Measurements from ENCODE around the gene OR6N1.

Gene OR6N1

DNA sequence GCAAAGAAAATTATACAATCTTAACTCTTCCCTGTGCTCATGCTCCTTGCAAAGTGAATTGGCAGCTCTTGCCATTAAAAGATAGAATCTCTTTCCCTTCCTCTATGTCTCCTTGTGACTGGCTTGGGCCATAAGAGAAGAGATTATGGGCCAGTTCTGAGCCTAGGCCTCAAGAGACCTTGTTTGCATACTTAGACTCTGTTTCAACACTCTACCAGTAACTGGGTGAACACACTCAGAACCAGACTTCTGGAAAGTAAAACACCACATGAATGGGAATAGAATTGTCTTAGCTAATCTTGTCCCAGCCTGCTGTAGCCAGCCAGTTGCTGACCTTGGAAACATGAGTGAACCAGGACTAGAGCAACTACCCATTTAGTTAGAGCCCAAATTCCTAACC is 36.1 kb downstream of the OR6N1 start:
- DNase-seq: no peak

DNA sequence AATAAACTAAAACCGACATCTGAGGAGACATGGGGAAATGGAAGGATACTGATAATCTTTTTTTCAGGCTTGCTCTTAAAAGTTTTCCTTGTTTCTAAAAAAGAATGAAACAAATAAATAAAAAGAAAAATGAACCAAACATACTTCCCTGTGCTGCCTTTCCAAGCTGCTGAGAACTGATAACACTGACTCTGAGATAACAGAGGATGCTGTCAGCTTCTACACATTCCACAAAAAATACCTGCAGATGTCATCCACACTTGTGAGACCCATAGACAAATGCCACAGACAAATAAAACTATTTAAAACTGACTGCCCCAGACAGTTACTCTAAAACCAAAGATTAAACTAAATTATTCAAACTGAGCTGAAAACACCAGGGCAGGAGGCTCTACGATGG is 39.5 kb downstream of the OR6N1 start:
- no peak for DNase-seq

DNA sequence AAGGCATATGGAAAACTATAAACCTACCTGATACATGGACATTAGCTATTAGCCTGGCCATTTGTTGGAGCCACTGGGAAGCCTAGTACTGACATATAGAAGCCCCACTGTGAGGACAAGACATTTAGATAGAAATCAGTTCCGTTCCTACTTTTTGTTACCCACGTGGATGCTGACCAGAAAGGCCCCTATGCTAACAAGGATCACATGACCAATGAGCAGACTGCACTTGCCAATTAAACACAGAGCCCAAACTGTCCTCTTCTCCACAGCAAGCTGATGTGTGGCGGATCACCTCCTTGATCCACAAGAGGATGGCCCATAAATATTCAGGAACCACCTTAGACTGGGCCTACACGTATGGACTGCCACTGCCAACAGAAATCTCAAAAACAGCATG is 40.3 kb downstream of the OR6N1 start:
- DNase-seq: no peak

DNA sequence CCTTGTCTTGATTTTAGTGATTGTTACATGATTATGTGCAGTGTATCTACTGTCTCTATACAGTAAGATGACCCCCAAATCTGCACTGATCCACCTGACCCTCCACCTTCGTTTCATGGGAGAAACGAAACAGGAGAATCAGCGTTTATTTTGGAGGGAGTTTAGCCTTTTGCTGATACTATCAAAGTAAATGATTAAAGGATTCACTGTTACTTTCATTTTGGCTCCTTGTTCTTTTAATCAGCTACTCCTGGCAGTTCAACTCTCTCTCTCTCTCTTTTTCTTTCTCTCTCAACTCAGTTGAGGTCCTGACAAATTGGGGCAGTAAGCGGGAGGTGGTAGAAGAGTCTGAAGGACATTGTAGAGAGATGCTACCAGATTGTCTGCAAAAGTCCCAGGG is 41.5 kb downstream of the OR6N1 start:
- no peak for DNase-seq

DNA sequence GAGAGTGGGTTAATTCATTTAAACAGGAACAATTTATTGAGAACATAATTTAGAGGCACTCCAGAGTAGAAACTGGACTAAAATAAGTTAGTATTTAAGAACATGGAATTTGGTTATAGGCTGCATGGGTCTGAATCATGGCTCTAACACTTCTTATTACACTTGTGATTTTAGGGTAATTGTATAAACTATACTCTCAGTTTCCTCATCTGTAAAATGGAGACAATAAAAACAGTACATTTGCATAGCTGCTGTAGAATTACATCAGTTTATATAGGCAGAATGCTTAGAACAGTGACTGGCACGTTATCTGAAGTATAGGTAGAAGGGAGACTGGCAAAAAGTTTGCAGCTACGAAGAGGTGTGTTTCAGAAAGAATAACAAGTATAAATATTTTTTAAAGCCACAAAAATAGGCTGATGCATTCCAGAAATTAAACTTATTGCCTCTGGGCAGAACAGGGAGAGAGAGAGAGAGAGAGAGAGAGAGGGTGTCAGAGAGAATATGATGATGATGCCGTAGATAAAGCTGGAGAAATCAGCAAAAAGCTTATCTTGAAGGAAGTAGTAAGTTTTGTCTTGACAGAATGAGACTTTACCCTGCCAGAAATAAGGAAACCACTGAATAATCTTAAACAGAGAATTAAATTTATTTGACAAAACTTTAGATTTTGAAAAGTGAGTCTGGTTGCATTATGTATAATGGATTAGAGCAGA is 43.3 kb downstream of the OR6N1 start:
- DNase-seq: no peak

DNA sequence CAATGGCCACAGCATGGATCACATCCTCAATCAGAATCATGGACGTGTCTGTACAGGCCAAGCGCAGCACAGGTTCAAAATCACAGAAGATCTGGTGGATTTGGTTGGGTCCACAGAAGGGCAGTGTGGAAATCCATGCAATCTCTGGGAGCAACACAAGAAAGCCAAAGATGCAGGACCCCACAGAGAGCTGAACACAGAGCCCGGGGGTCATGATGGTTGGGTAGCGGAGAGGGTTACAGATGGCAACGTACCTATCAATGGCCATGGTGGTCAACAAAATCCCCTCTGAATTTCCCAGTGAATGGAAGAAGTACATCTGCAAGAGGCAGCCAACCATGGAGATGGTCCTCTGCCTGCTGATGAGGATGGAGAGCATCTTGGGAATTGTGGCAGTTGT is 47.6 kb downstream of the OR6N1 start:
- no peak for DNase-seq

DNA sequence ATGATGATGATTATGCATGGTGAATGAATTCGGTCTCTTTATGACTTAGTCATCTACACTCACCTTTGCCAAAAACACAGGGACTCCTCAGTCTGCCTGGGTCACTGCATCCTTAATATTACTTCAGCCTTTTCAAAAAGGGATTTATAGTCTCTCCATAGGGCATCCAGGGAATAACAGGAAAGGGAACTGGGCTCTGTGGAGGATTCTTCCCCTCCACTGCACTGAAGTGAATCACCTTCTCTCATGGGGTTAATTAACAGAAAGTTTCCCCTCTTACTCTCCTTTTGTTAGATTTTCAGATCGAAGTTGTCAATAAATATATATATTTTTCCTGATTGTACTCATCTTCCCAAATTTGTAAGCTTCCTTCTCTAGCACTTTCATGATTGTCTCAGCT is 51.4 kb downstream of the OR6N1 start, which contains the start of gene OR6K3:
Gene OR6K3, minus strand, starts transcription at position 101 of the 400 bp plus-strand sequence. CDS start 2,605 bp downstream, outside the sequence.
- no peak for DNase-seq

DNA sequence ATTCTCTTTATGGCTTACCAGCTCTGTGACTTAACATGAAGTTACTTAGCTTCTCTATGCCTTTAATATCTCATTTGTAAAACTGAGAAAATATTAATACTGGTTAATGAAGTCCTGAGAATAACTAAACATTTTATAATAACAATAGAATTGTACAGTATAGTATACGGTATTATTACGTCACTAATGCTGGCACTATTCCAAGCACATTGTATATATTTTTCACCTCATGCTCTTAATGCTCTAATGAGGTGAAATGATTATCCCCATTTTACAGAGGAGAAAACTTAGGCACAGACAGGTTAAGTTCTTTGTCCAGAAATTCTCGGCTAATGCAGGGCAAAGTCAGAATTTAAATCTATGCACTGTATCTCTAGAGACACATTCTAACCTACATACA is 52.3 kb downstream of the OR6N1 start:
- no peak for DNase-seq

DNA sequence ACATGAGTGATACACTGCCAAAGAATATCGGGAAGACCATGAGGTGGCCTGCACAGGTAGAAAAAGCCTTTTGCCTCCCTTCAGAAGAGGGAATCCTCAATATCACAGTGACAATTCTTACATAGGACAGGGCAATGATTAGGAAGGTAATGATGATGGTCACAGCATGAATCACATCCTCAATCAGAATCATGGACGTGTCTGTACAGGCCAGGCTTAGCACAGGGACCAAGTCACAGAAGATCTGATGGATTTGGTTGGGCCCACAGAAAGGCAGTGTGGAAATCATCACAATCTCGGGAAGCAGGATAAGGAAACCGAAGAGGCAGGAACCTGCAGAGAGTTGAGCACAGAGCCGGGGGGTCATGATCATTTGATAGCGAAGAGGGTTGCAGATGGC is 54.7 kb downstream of the OR6N1 start:
- DNase-seq: no peak

DNA sequence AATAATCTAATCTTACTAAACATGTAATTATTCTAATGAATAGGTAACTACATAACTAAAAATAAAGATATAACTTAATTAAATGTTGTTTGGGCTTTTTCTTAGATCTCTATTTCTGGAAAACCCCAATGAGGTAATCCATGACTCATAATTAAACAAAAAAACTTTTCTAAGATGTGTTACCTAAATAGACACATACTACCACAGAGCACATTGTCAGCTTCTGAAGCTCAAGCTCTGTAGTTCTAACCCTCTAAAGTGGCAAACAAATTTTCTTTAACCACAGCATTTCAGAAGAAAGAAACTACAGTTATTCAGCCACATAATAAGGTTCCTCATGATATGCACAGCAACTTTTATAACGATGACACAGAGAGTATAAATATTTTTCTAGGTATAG is 55.7 kb downstream of the OR6N1 start:
- no peak for DNase-seq

DNA sequence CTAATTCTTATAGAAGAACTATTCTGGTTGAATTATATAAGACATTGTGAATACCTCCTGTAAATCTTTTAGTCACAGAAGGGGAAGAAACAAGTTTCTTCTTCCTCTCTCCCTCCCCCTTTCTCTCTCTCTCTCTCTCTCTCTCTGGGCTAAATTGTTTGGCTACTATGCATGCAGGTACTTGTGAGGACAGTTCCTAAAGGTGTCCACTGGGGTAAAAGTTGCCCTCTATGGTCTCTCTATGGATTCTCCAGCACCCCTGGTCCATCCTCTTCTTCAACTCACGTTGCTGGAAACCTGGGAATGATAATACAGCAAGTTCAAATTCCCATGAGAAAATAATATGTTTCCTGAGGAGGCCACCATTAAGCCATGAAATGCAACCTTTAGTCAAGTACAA is 57.2 kb downstream of the OR6N1 start:
- no peak for DNase-seq

All from CD4-positive, alpha-beta T cell treated with Interleukin-21 for 1 hour (primary cell).